ENCODE results near the gene ZMYND10.
A peak's percentile ranks its signal among the peaks of the same experiment; 100 is the strongest.

ZMYND10 gene

GRCh38 chr3:50359760-50360110 lies 14.2 kb upstream of the ZMYND10 start:
- H3K36me3 ChIP-seq (ENCODE audit: control insufficient read depth, low read length): peaks cover 32% of the 10 kb centered on the region
- no peaks in the 10 kb centered on the region for H3K9me2 ChIP-seq (replicated peaks; ENCODE audit: control insufficient read depth, low read length)
- H4K20me1 ChIP-seq (ENCODE audit: control insufficient read depth, insufficient read depth, low read depth, low read length): peaks cover 23% of the 10 kb centered on the region
- no peaks in the 10 kb centered on the region for H3K9me3 ChIP-seq (ENCODE audit: control insufficient read depth, insufficient read depth, low read length)
- no peak overlapping the region for H3K27ac ChIP-seq (ENCODE audit: low read depth, low read length)
- H3K4me3 ChIP-seq (ENCODE audit: low read length): peak overlapping the region; percentile 92
- peaks cover 36% of the 10 kb centered on the region for H3K4me1 ChIP-seq (ENCODE audit: control insufficient read depth, low read length)
- H3K4me2 ChIP-seq (ENCODE audit: low read length): peak overlapping the region; percentile 79
- H3K27me3 ChIP-seq (ENCODE audit: control insufficient read depth, low read length): no peaks in the 10 kb centered on the region
- peaks cover 45% of the 10 kb centered on the region for H3K79me2 ChIP-seq (ENCODE audit: control insufficient read depth, low read length)
- no peaks in the 10 kb centered on the region for H3F3A ChIP-seq (ENCODE audit: control insufficient read depth, insufficient read depth)
- TF ChIP-seq CTCF (IDR thresholded peaks at IDR 0.05; ENCODE audit: low read depth, low read length, poor library complexity, severe bottlenecking): no peak

- TF ChIP-seq CTCF (IDR thresholded peaks at IDR 0.05; ENCODE audit: low read depth, low read length, poor library complexity, severe bottlenecking) (no peak), EZH2phosphoT487 (IDR thresholded peaks at IDR 0.05; ENCODE audit: borderline replicate concordance, low read length) (no peak)
- peaks cover 38% of the 10 kb centered on the region for H3K36me3 ChIP-seq (ENCODE audit: control insufficient read depth, low read length)
- H3K4me1 ChIP-seq (ENCODE audit: control insufficient read depth, low read length): peaks cover 34% of the 10 kb centered on the region
- H3K27me3 ChIP-seq (ENCODE audit: control insufficient read depth, low read length): no peaks in the 10 kb centered on the region
- no peaks in the 10 kb centered on the region for H3F3A ChIP-seq (ENCODE audit: control insufficient read depth, insufficient read depth)
- H3K4me2 ChIP-seq (ENCODE audit: low read length): peak within 1 kb of the TSS; percentile 79
- peak within 1 kb of the TSS; percentile 92 for H3K4me3 ChIP-seq (ENCODE audit: low read length)
- no peaks in the 10 kb centered on the region for H3K9me3 ChIP-seq (ENCODE audit: control insufficient read depth, insufficient read depth, low read length)
- H3K79me2 ChIP-seq (ENCODE audit: control insufficient read depth, low read length): peaks cover 49% of the 10 kb centered on the region
- peaks cover 23% of the 10 kb centered on the region for H4K20me1 ChIP-seq (ENCODE audit: control insufficient read depth, insufficient read depth, low read depth, low read length)
- H3K9me2 ChIP-seq (replicated peaks; ENCODE audit: control insufficient read depth, low read length): no peaks in the 10 kb centered on the region
- H3K27ac ChIP-seq (ENCODE audit: low read depth, low read length): no peak within 1 kb of the TSS
Measured at GRCh38 chr3:50358911-50359759, 13.6 kb upstream of the ZMYND10 start, which contains the start of gene TMEM115. TMEM115 (minus strand) TSS chr3:50359521; CDS start chr3:50359063, 458 bp downstream.

GRCh38 chr3:50358355-50358910 lies 12.9 kb upstream of the ZMYND10 start:
- H3K27me3 ChIP-seq (ENCODE audit: control insufficient read depth, low read length): no peaks in the 10 kb centered on the region
- H3K36me3 ChIP-seq (ENCODE audit: control insufficient read depth, low read length): peaks cover 45% of the 10 kb centered on the region
- H3K4me2 ChIP-seq (ENCODE audit: low read length): peak overlapping the region; percentile 79
- H3K4me1 ChIP-seq (ENCODE audit: control insufficient read depth, low read length): peaks cover 34% of the 10 kb centered on the region
- H3K9me3 ChIP-seq (ENCODE audit: control insufficient read depth, insufficient read depth, low read length): no peaks in the 10 kb centered on the region
- H3K27ac ChIP-seq (ENCODE audit: low read depth, low read length): no peak overlapping the region
- no peaks in the 10 kb centered on the region for H3F3A ChIP-seq (ENCODE audit: control insufficient read depth, insufficient read depth)
- peak overlapping the region; percentile 92 for H3K4me3 ChIP-seq (ENCODE audit: low read length)
- H4K20me1 ChIP-seq (ENCODE audit: control insufficient read depth, insufficient read depth, low read depth, low read length): peaks cover 23% of the 10 kb centered on the region
- H3K9me2 ChIP-seq (replicated peaks; ENCODE audit: control insufficient read depth, low read length): no peaks in the 10 kb centered on the region
- TF ChIP-seq EZH2phosphoT487 (IDR thresholded peaks at IDR 0.05; ENCODE audit: borderline replicate concordance, low read length) (no peak), CTCF (IDR thresholded peaks at IDR 0.05; ENCODE audit: low read depth, low read length, poor library complexity, severe bottlenecking) (no peak)
- H3K79me2 ChIP-seq (ENCODE audit: control insufficient read depth, low read length): peaks cover 50% of the 10 kb centered on the region
